Right lobe of liver (tissue), 6 donors: ENCODE results near the gene RNF8. TPM values are rescaled to one million over a fixed set of nuclear protein-coding genes. Genes with fewer than 3 reads are reported as not detected.

ENCODE experiments used
- ATAC-seq, 4 donors: fragments of 200-7000 bp; cut with Tn5 transposase; one replicate each; pipeline ENCODE4 v1.9.1; 2020; ENCODE audit warnings: mild to moderate bottlenecking in 4 of 4, moderate library complexity in 4 of 4
- DNase-seq, 3 donors: peaks; one replicate each; pipeline ENCODE4 v3.0.0-alpha.2; 2020
- H3K27ac ChIP-seq, 3 donors: fragments of 200-600 bp; one replicate each; pipeline ENCODE4 v1.8.0; 2022
- H3K27me3 ChIP-seq, 2 donors: fragments of 200-600 bp; one replicate each; pipeline ENCODE4 v1.8.0; 2022
- H3K36me3 ChIP-seq, 4 donors: fragments of 200-600 bp; sonication (generic) in 1 of 4; one replicate each; pipeline versions ENCODE4 v1.5.1 to v1.8.0; 2017 to 2022; ENCODE audit warnings: control low read depth in 1 of 4
- H3K4me1 ChIP-seq, 4 donors: fragments of 200-600 bp; sonication (generic) in 1 of 4; one replicate each; pipeline versions ENCODE4 v1.5.1 to v1.8.0; 2017 to 2022; ENCODE audit warnings: control low read depth in 1 of 4
- H3K4me3 ChIP-seq, 3 donors: fragments of 200-600 bp; one replicate each; pipeline ENCODE4 v1.8.0; 2022
- H3K9me3 ChIP-seq, 4 donors: fragments of 200-600 bp; sonication (generic) in 1 of 4; one replicate each; pipeline versions ENCODE4 v1.5.1 to v1.8.0; 2017 to 2022; ENCODE audit warnings: control low read depth in 1 of 4
- POLR2A ChIP-seq: fragments of 450-650 bp; IDR thresholded peaks from one replicate; pipeline ENCODE4 v1.6.1; 2017; ENCODE audit warnings: antibody characterized with exemption, mild to moderate bottlenecking
- WGBS: methylation state at CpG from one replicate; pipeline ENCODE4 v1.1.6; 2018; ENCODE audit warnings: low coverage, low lambda C conversion rate; ENCODE audit not compliant: insufficient coverage; ENCODE audit errors: missing lambda C conversion rate; 5-methylcytosine and 5-hydroxymethylcytosine counted together
- intact Hi-C, 2 donors: fragments of 100-400 bp; cut with DNase I; formaldehyde crosslinking; loops; one replicate each; pipeline versions ENCODE4 v1.11.2 to v1.14.1; 2022
- total RNA-seq, 6 experiments: library from RNA; depleted of rRNA in 2 of 6; stranded (reverse); fragments of >200 nt in 2 of 6; fragmentation: NEBNext Ultra II Directional in 3 of 6; extraction: Animal tissue kit (Norgen Biotek cat#: 25700) in 3 of 6; gene quantifications; one replicate each; pipeline versions ENCODE4 v1.1.0 to v1.2.4, GENCODE V29; 2016 to 2023
- TF ChIP-seq, protein P1 (sequence below), 4 donors: fragments of 200-600 bp in 3 of 4; fragments of 450-650 bp in 1 of 4; IDR thresholded peaks; one replicate each; pipeline versions ENCODE4 v1.5.1 to v1.8.0; 2016 to 2022; ENCODE audit warnings: antibody characterized with exemption in 4 of 4, mild to moderate bottlenecking in 2 of 4
- donor health status: DM: no; HTN: yes; CAD: no.
- donor health status: DM: no; HTN: no; CAD: no.
- donor health status: DM: no; HTN: no; CAD: no.
- donor health status: DM: no; HTN: yes; CAD: no.
- donor health status: DM: no; HTN: yes; CAD: no.

The RNF8 gene
- total RNA-seq, 6 experiments from 2014 or later = 4.3 to 7.1 (median 6.1) TPM

- ATAC-seq (peak; percentile 50 to 60 (median 52)), DNase-seq (peak in 2 of 3 donors; percentile 37 to 60)
- WGBS = 5% methylated on average over 29 of the region's 44 CpGs
- Histone ChIP-seq H3K4me1 (peaks cover 0 to 7% (median 2%) of the 10 kb centered on the region in 4 donors), H3K27ac (no peak overlapping the region), H3K36me3 (no peaks in the 10 kb centered on the region), H3K9me3 (no peaks in the 10 kb centered on the region), H3K27me3 (no peaks in the 10 kb centered on the region), H3K4me3 (peak overlapping the region; percentile 86 to 96 (median 91))
- intact Hi-C loops = no loop called here
- no peak for TF ChIP-seq POLR2A
- TF ChIP-seq, protein P1, sequence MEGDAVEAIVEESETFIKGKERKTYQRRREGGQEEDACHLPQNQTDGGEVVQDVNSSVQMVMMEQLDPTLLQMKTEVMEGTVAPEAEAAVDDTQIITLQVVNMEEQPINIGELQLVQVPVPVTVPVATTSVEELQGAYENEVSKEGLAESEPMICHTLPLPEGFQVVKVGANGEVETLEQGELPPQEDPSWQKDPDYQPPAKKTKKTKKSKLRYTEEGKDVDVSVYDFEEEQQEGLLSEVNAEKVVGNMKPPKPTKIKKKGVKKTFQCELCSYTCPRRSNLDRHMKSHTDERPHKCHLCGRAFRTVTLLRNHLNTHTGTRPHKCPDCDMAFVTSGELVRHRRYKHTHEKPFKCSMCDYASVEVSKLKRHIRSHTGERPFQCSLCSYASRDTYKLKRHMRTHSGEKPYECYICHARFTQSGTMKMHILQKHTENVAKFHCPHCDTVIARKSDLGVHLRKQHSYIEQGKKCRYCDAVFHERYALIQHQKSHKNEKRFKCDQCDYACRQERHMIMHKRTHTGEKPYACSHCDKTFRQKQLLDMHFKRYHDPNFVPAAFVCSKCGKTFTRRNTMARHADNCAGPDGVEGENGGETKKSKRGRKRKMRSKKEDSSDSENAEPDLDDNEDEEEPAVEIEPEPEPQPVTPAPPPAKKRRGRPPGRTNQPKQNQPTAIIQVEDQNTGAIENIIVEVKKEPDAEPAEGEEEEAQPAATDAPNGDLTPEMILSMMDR (IDR thresholded peaks at IDR 0.05) = no peak
These were observed 972 bp downstream of the RNF8 start for GRCh38 chr6:37354526-37355384.

DNA sequence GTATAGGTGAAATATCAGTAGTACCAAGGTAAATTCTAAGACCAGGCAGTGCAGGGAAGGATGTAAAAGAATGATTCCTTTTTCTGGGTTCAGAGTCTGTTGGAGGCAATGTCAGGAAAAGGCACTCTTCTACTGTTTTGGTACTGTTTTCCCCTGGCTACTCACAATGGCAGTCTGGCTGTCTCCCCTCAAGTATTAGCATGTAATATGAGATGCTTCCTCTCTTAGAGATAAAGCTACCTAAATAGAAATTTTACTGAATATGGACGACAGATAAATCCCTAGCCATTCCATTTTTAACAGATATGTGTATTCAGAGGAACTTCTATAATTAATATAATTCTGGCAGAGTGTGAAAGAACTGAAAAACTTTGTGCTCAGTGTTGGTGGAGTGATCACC is 3.5 kb downstream of the RNF8 start:
- 58% methylated on average over 1 of the region's 1 CpG for WGBS
- H3K4me3 ChIP-seq = no peak overlapping the region
- H3K27ac ChIP-seq = no peak overlapping the region
- H3K9me3 ChIP-seq = no peaks in the 10 kb centered on the region
- TF ChIP-seq, protein P1 (IDR thresholded peaks at IDR 0.05) = no peak
- no peak for TF ChIP-seq POLR2A
- peaks cover 0 to 16% (median 0%) of the 10 kb centered on the region in 4 donors for H3K36me3 ChIP-seq
- ATAC-seq (no peak), DNase-seq (no peak)
- no peaks in the 10 kb centered on the region for H3K27me3 ChIP-seq
- intact Hi-C loops = no loop called here
- H3K4me1 ChIP-seq = peaks cover 0 to 7% (median 2%) of the 10 kb centered on the region in 4 donors

- H3K9me3 ChIP-seq = no peaks in the 10 kb centered on the region
- 68% methylated on average over 2 of the region's 2 CpGs for WGBS
- H3K27ac ChIP-seq = no peak overlapping the region
- peaks cover 0 to 7% (median 2%) of the 10 kb centered on the region in 4 donors for H3K4me1 ChIP-seq
- intact Hi-C loops = no loop called here
- DNase-seq = no peak
- no peaks in the 10 kb centered on the region for H3K27me3 ChIP-seq
- ATAC-seq = no peak
- H3K36me3 ChIP-seq = peaks cover 0 to 16% (median 0%) of the 10 kb centered on the region in 4 donors
- no peak overlapping the region for H3K4me3 ChIP-seq
- TF ChIP-seq POLR2A = no peak
- TF ChIP-seq, protein P1 (IDR thresholded peaks at IDR 0.05) = no peak
These were observed 4.1 kb downstream of the RNF8 start for GRCh38 chr6:37357860-37358259.

GRCh38 chr6:37359039-37359438 is 5.3 kb downstream of the RNF8 start:
- Histone ChIP-seq H3K27me3 (no peaks in the 10 kb centered on the region), H3K27ac (no peak overlapping the region), H3K4me3 (no peak overlapping the region), H3K9me3 (no peaks in the 10 kb centered on the region), H3K4me1 (peaks cover 0 to 7% (median 0%) of the 10 kb centered on the region in 4 donors), H3K36me3 (peaks cover 0 to 24% (median 0%) of the 10 kb centered on the region in 4 donors)
- peak in 3 of 4 donors; percentile 28 to 55 (median 37) for ATAC-seq
- DNase-seq = no peak
- 55% methylated on average over 2 of the region's 3 CpGs for WGBS
- TF ChIP-seq POLR2A = no peak
- TF ChIP-seq, protein P1 (IDR thresholded peaks at IDR 0.05) = no peak
- intact Hi-C loops = no loop called here
